OCI-LY1 (cell line): Measurements from ENCODE around the gene PACSIN2.

Experiments
- H2AFZ ChIP-seq: fragments of 200-600 bp; sonication (generic), shearing (Covaris generic); 2 replicates; pipeline ENCODE4 v1.6.0; 2014; ENCODE audit warnings: antibody characterized with exemption, mild to moderate bottlenecking, low read length
- H3F3A ChIP-seq: fragments of 200-600 bp; sonication (generic), shearing (Covaris generic); 2 replicates; pipeline ENCODE4 v1.6.0; 2014; ENCODE audit warnings: mild to moderate bottlenecking, antibody characterized with exemption, low read length, moderate library complexity; ENCODE audit not compliant: insufficient read depth
- H3K27ac ChIP-seq: fragments of 200-600 bp; sonication (generic); 2 replicates; pipeline ENCODE4 v1.5.1; 2014; ENCODE audit warnings: low read length, mixed run types, mild to moderate bottlenecking, low read depth; ENCODE audit not compliant: poor library complexity, severe bottlenecking
- H3K27me3 ChIP-seq: fragments of 200-600 bp; sonication (generic); 2 replicates; pipeline ENCODE4 v1.6.0; 2014; ENCODE audit warnings: antibody characterized with exemption, mild to moderate bottlenecking, low read length, moderate library complexity; ENCODE audit not compliant: insufficient read depth
- H3K36me3 ChIP-seq: fragments of 200-600 bp; sonication (generic); 2 replicates; pipeline ENCODE4 v1.6.1; 2014; ENCODE audit warnings: mild to moderate bottlenecking, antibody characterized with exemption, low read length, moderate library complexity, mixed read lengths; ENCODE audit not compliant: insufficient read depth
- H3K4me1 ChIP-seq: fragments of 200-600 bp; sonication (generic); 2 replicates; pipeline ENCODE4 v1.5.1; 2014; ENCODE audit warnings: mild to moderate bottlenecking, low read length, moderate library complexity; ENCODE audit not compliant: insufficient read depth, severe bottlenecking
- H3K4me2 ChIP-seq: fragments of 200-600 bp; sonication (generic), shearing (Covaris generic); 2 replicates; pipeline ENCODE4 v1.6.1; 2014; ENCODE audit warnings: low read length
- H3K4me3 ChIP-seq: fragments of 200-600 bp; sonication (generic); 2 replicates; pipeline ENCODE4 v1.5.1; 2014; ENCODE audit warnings: low read length, low read depth, mild to moderate bottlenecking, mixed read lengths; ENCODE audit not compliant: poor library complexity, severe bottlenecking
- H3K79me2 ChIP-seq: fragments of 200-600 bp; shearing (Covaris generic); 2 replicates; pipeline ENCODE4 v1.6.1; 2016; ENCODE audit warnings: mixed run types, low read length, mixed read lengths; ENCODE audit not compliant: insufficient read depth
- H3K9ac ChIP-seq: fragments of 200-600 bp; sonication (generic), shearing (Covaris generic); 2 replicates; pipeline ENCODE4 v1.6.1; 2014; ENCODE audit warnings: mild to moderate bottlenecking, low read length, mixed read lengths
- H3K9me2 ChIP-seq: fragments of 200-600 bp; sonication (generic), shearing (Covaris generic); 2 replicates; pipeline ENCODE4 v1.6.1; 2014; ENCODE audit warnings: low read depth, mild to moderate bottlenecking, low read length, mixed read lengths
- H3K9me3 ChIP-seq: fragments of 200-600 bp; shearing (Covaris generic); 2 replicates; pipeline ENCODE4 v1.6.1; 2014; ENCODE audit warnings: low read length, mixed read lengths
- H4K20me1 ChIP-seq: fragments of 200-600 bp; sonication (generic), shearing (Covaris generic); 2 replicates; pipeline ENCODE4 v1.6.0; 2016; ENCODE audit warnings: mild to moderate bottlenecking, low read length; ENCODE audit not compliant: insufficient read depth
- CTCF ChIP-seq: fragments of 200-600 bp; sonication (generic), shearing (Covaris generic); IDR thresholded peaks from 2 replicates; pipeline ENCODE4 v1.5.1; 2017; ENCODE audit warnings: mild to moderate bottlenecking, antibody characterized with exemption, low read length, moderate library complexity, mixed read lengths
- EZH2 ChIP-seq: fragments of 200-600 bp; sonication (generic), shearing (Covaris generic); IDR thresholded peaks from 2 replicates; pipeline ENCODE4 v1.8.0; 2017; ENCODE audit warnings: borderline replicate concordance, mixed run types, mild to moderate bottlenecking, antibody characterized with exemption, low read length, moderate library complexity, mixed read lengths

The PACSIN2 gene

GRCh38 chr22:42880815-42881214, 134.1 kb downstream of the PACSIN2 start:
- no peak overlapping the region for H3K27ac ChIP-seq
- TF ChIP-seq EZH2 (no peak), CTCF (peak; percentile 26; the same call in 1 of the 2 replicates)
- H3K36me3 ChIP-seq, result peaks cover 14% of the 10 kb centered on the region; the same call in 1 of the 2 replicates
- H3K9me2 ChIP-seq, result no peaks in the 10 kb centered on the region
- H3F3A ChIP-seq, result no peaks in the 10 kb centered on the region
- no peaks in the 10 kb centered on the region for H3K27me3 ChIP-seq
- H2AFZ ChIP-seq, result no peak overlapping the region
- no peak overlapping the region for H3K4me3 ChIP-seq
- no peak overlapping the region for H3K9ac ChIP-seq
- no peaks in the 10 kb centered on the region for H4K20me1 ChIP-seq
- H3K4me1 ChIP-seq, result peaks cover 10% of the 10 kb centered on the region
- no peaks in the 10 kb centered on the region for H3K9me3 ChIP-seq
- H3K4me2 ChIP-seq, result no peak overlapping the region
- H3K79me2 ChIP-seq, result no peaks in the 10 kb centered on the region

DNA sequence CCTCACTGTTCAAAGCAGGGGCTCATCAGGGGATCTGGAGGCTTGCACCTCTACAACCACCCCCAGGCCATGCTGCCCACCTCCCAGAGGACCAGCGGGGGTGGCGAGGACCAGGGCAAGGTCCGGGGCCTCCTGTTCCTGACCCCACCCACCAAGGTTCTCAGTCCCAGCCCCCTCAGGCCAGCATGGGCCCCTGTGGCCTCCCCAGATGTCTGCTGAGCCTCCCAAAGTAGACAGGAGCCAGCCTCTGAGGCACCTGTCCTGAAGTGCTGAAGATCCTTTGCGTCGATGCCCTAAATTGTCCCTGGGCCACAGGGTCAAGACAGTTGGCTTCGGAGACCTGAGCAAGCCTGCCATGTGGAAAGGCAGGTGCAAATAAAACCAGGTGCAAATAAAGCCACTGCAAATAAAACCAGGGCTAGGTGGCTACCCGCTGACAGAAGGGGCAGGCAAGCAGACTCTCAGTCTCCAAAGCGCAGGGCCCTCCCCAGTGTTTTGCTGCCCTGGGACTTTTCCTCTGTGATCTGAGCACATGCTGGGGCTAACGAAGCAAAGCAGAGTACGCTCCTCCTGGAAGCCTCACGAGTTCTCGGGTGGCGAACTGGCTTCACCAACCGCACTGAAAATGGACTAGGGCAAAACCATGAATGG, 135.5 kb downstream of the PACSIN2 start:
- Histone ChIP-seq H3K9me2 (no peaks in the 10 kb centered on the region), H3K27me3 (no peaks in the 10 kb centered on the region), H3K79me2 (no peaks in the 10 kb centered on the region), H3K9ac (no peak overlapping the region), H3K9me3 (no peaks in the 10 kb centered on the region), H3K4me3 (no peak overlapping the region), H3K36me3 (peaks cover 14% of the 10 kb centered on the region; the same call in 1 of the 2 replicates), H3F3A (no peaks in the 10 kb centered on the region), H3K27ac (no peak overlapping the region), H4K20me1 (no peaks in the 10 kb centered on the region), H3K4me1 (peaks cover 10% of the 10 kb centered on the region), H3K4me2 (no peak overlapping the region), H2AFZ (no peak overlapping the region)
- TF ChIP-seq EZH2 (no peak), CTCF (no peak)

- Histone ChIP-seq H3K27ac (no peak overlapping the region), H4K20me1 (no peaks in the 10 kb centered on the region), H3K9ac (no peak overlapping the region), H3K36me3 (peaks cover 14% of the 10 kb centered on the region; the same call in 1 of the 2 replicates), H3K4me1 (peaks cover 10% of the 10 kb centered on the region), H2AFZ (no peak overlapping the region), H3K27me3 (no peaks in the 10 kb centered on the region), H3K9me3 (no peaks in the 10 kb centered on the region), H3K4me3 (no peak overlapping the region), H3K4me2 (no peak overlapping the region), H3K9me2 (no peaks in the 10 kb centered on the region), H3K79me2 (no peaks in the 10 kb centered on the region), H3F3A (no peaks in the 10 kb centered on the region)
- TF ChIP-seq CTCF, result no peak
- TF ChIP-seq EZH2, result no peak
These were observed 136.2 kb downstream of the PACSIN2 start for GRCh38 chr22:42878561-42879305.
